Measurements from ENCODE around the gene S100A7.
"Not testable (repeated sequence)": the region's sequence is repeated elsewhere in the genome, so short reads cannot be mapped to it uniquely, and the experiment has no call there.

The S100A7 gene

GRCh38 chr1:153430166-153430553 is 30.3 kb downstream of the S100A7 start:
- H3K4me3 ChIP-seq: no peak overlapping the region
- no peaks in the 10 kb centered on the region for H3K9me3 ChIP-seq (replicated peaks in 1 of 11)
- H4K20me1 ChIP-seq: no peaks in the 10 kb centered on the region
- H3K4me2 ChIP-seq: no peak overlapping the region
- H3K27ac ChIP-seq: no peak overlapping the region
- no peak overlapping the region for H3K9ac ChIP-seq
- no peaks in the 10 kb centered on the region for H3K4me1 ChIP-seq
- H3K36me3 ChIP-seq: no peaks in the 10 kb centered on the region
- TF ChIP-seq Cebpa-rat (IDR thresholded peaks at IDR 0.05): no peak
- H3K27me3 ChIP-seq: no peaks in the 10 kb centered on the region

DNA sequence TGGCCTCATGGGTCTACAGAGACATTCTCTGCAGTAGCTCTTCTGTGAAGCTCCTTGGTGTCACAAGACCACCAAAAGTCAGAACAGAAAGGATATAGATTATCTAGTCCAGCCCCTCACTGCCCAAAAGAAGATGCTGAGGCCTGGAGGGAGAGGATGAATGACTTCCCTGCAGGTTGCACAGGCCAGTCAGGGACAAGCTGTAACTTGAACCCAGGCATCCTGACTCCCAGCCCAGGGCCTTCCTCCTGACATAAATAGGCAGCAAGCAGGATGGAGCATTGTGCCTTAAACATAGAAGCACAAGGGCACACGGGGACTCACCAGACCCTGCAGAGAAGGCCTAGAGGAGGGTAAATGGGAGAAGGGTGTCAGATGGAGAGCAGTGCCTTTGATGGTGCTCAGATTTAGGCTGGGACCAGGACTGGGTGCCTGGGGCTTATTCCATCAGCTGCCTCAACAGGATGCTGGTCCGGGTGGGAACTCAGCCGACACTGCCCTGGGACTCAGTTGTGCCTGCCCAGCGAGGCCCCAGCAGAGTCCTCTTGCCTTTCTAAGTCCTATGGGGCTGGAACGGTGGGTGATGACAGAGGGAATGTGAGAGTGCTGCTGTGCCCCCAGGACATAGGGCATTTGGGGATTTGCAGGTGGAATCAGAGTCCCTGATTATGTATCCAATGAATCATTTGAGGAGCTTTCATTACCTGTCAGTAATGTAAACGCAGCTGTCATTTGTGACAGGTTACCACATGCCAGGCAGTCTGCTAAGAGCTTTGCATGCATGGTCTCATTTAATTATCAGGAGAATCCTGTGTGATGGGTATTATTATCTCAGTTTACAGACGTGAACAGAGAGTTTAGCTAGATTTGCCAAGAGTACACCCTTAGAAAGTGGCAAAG is 30.9 kb downstream of the S100A7 start:
- H3K4me2 ChIP-seq: no peak overlapping the region
- no peaks in the 10 kb centered on the region for H4K20me1 ChIP-seq
- H3K4me3 ChIP-seq: no peak overlapping the region
- H3K27me3 ChIP-seq: no peaks in the 10 kb centered on the region
- no peak overlapping the region for H3K9ac ChIP-seq
- TF ChIP-seq Cebpa-rat (IDR thresholded peaks at IDR 0.05): no peak
- H3K9me3 ChIP-seq (replicated peaks in 1 of 11): no peaks in the 10 kb centered on the region
- H3K4me1 ChIP-seq: no peaks in the 10 kb centered on the region
- H3K36me3 ChIP-seq: no peaks in the 10 kb centered on the region
- H3K27ac ChIP-seq: no peak overlapping the region

GRCh38 chr1:153428791-153429190 is 31.7 kb downstream of the S100A7 start:
- H4K20me1 ChIP-seq: no peaks in the 10 kb centered on the region
- no peaks in the 10 kb centered on the region for H3K9me3 ChIP-seq (replicated peaks in 1 of 11)
- H3K36me3 ChIP-seq: no peaks in the 10 kb centered on the region
- no peak overlapping the region for H3K27ac ChIP-seq
- no peak overlapping the region for H3K9ac ChIP-seq
- no peaks in the 10 kb centered on the region for H3K4me1 ChIP-seq
- no peak for TF ChIP-seq Cebpa-rat (IDR thresholded peaks at IDR 0.05)
- no peak overlapping the region for H3K4me2 ChIP-seq
- no peak overlapping the region for H3K4me3 ChIP-seq
- H3K27me3 ChIP-seq: peaks cover 0 to 3% (median 0%) of the 10 kb centered on the region in 11 experiments; a peak in 1 of 22 replicates

- Histone ChIP-seq H4K20me1 (no peaks in the 10 kb centered on the region), H3K4me1 (no peaks in the 10 kb centered on the region), H3K27me3 (peaks cover 0 to 5% (median 0%) of the 10 kb centered on the region in 11 experiments; a peak in 2 of 22 replicates), H3K4me3 (no peak overlapping the region), H3K27ac (no peak overlapping the region), H3K36me3 (no peaks in the 10 kb centered on the region), H3K9me3 (replicated peaks in 1 of 11) (no peaks in the 10 kb centered on the region), H3K9ac (no peak overlapping the region), H3K4me2 (no peak overlapping the region)
- no peak for TF ChIP-seq Cebpa-rat (IDR thresholded peaks at IDR 0.05)
Observed at GRCh38 chr1:153428073-153428638, 32.3 kb downstream of the S100A7 start.

DNA sequence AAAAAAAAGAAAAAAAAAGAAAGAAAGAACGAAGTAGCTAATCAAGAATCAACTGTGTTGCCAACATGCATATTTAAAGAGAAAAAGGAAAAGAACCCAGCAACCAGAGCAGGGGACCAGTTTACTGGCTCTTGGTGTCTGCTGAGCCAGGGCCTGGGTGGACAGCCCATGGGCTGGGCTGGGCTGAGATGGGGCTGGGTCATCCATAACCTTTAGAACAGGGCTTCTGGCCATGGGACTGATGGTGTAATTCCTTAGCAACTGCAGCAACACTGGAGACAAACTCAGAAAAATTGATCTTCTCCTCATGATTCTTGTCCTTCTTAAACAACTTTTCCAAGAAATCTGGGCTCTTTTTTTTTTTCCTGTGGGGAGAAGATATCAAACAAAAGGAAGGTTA is 33.6 kb downstream of the S100A7 start:
- Histone ChIP-seq H3K27me3 (peaks cover 0 to 5% (median 0%) of the 10 kb centered on the region in 11 experiments; a peak in 2 of 22 replicates), H3K9ac (no peak overlapping the region), H3K9me3 (replicated peaks in 1 of 11) (no peaks in the 10 kb centered on the region), H3K4me1 (no peaks in the 10 kb centered on the region), H3K4me3 (no peak overlapping the region), H3K36me3 (no peaks in the 10 kb centered on the region), H4K20me1 (no peaks in the 10 kb centered on the region), H3K27ac (no peak overlapping the region), H3K4me2 (no peak overlapping the region)
- no peak for TF ChIP-seq Cebpa-rat (IDR thresholded peaks at IDR 0.05)

DNA sequence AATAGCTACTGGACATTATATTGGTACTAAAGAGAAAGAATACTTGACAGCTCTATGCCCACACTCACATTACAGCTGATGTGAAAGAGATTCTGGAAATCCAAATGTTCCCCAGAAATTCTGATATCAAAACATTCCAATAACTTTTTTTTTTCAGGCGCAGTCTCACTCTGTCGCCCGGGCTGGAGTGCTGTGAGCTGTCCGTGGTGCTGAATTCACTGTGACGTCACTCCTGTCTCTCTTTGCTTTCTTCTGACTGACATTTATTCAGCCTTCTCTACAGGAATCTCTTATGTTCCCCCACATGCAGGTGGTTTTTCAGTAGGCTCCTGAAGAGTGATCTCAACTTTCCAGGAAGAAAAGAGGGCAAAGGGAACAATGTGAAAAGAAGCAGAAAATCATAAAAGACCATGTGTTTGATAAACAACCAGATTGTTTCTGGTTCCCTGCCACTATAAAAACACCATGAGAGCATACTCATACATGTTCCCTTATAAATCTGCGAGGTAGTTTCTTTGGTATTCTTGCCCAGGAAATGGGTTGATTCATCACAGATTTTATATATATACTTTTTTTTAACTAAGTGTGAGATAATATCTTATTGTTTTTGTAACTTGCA is 37.9 kb downstream of the S100A7 start:
- H3K27ac ChIP-seq: no peak overlapping the region
- H3K4me1 ChIP-seq: no peaks in the 10 kb centered on the region
- H3K4me3 ChIP-seq: no peak overlapping the region
- no peak overlapping the region for H3K9ac ChIP-seq
- no peaks in the 10 kb centered on the region for H3K36me3 ChIP-seq
- no peak overlapping the region for H3K4me2 ChIP-seq
- no peaks in the 10 kb centered on the region for H3K9me3 ChIP-seq (replicated peaks in 1 of 11)
- H3K27me3 ChIP-seq: peaks cover 0 to 5% (median 0%) of the 10 kb centered on the region in 11 experiments; a peak in 2 of 22 replicates
- TF ChIP-seq Cebpa-rat (IDR thresholded peaks at IDR 0.05): no peak
- no peaks in the 10 kb centered on the region for H4K20me1 ChIP-seq

GRCh38 chr1:153420306-153420705 is 40.1 kb downstream of the S100A7 start:
- Histone ChIP-seq H3K4me1 (peaks cover 0 to 18% (median 5%) of the 10 kb centered on the region in 10 experiments; a peak in 8 of 20 replicates), H3K27ac (no peak overlapping the region)
- no peak for TF ChIP-seq Cebpa-rat (IDR thresholded peaks at IDR 0.05)

GRCh38 chr1:153419436-153419793 is 41.0 kb downstream of the S100A7 start:
- H3K4me1 ChIP-seq: peaks cover 0 to 27% (median 5%) of the 10 kb centered on the region in 10 experiments; a peak in 8 of 20 replicates
- H3K27me3 ChIP-seq; H3K27ac ChIP-seq; H3K9me3 ChIP-seq (replicated peaks in 1 of 11); H3K4me3 ChIP-seq; H3K4me2 ChIP-seq; H3K9ac ChIP-seq; H3K36me3 ChIP-seq; H4K20me1 ChIP-seq: not testable (repeated sequence)

More at GRCh38 chr1:153420306-153420705, 40.1 kb downstream of the S100A7 start:
- H3K9ac ChIP-seq: no peak overlapping the region
- H3K4me3 ChIP-seq: no peak overlapping the region
- H3K4me2 ChIP-seq: no peak overlapping the region
- no peaks in the 10 kb centered on the region for H3K36me3 ChIP-seq
- H3K9me3 ChIP-seq (replicated peaks in 1 of 11): no peaks in the 10 kb centered on the region
- no peaks in the 10 kb centered on the region for H4K20me1 ChIP-seq
- H3K27me3 ChIP-seq: peaks cover 0 to 5% (median 0%) of the 10 kb centered on the region in 11 experiments; a peak in 2 of 22 replicates

GRCh38 chr1:153418758-153419435 is 41.6 kb downstream of the S100A7 start:
- not testable (repeated sequence) for H4K20me1 ChIP-seq; H3K9ac ChIP-seq; H3K9me3 ChIP-seq (replicated peaks in 1 of 11); H3K4me2 ChIP-seq; H3K27me3 ChIP-seq; H3K4me3 ChIP-seq; H3K36me3 ChIP-seq; H3K27ac ChIP-seq
- peaks cover 0 to 32% (median 5%) of the 10 kb centered on the region in 10 experiments; a peak in 8 of 20 replicates for H3K4me1 ChIP-seq

Measured in BLaER1 treated with 17β-estradiol and CSF1 and Interleukin-3, amounts not matched to agents 10 nM and 100 nM (cell line).